Endometrium (tissue), 2 donors: ENCODE data around the gene SKAP1.
"Not testable (repeated sequence)": the region's sequence is repeated elsewhere in the genome, so short reads cannot be mapped to it uniquely, and the experiment has no call there.

Experiments
- FAIRE-seq: peaks from 2 replicates; lab custom pipeline; 2012; peaks lifted over from hg19 to GRCh38; lab: Jason Lieb, UNC
- donor health status: control.
- donor health status: control.

Gene SKAP1

DNA sequence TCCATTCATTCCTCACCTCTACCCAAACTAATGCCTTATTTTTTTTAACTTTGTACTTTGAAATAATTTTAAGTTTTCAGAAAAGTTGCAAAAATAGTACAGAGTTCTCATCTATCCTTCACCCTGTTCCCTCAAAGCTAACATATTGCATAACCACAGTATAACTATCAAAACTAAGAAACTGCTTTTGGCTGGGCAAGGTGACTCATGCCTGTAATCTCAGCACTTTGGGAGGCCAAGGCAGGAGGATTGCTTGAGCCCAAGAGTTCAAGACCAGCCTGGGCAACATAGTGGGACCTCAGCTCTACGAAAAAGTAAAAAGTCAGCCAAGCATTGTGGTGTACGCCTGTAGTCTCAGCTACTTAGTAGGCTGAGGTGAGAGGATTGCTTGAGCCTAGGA lies 147.7 kb downstream of the SKAP1 start:
- no peak for FAIRE-seq

DNA sequence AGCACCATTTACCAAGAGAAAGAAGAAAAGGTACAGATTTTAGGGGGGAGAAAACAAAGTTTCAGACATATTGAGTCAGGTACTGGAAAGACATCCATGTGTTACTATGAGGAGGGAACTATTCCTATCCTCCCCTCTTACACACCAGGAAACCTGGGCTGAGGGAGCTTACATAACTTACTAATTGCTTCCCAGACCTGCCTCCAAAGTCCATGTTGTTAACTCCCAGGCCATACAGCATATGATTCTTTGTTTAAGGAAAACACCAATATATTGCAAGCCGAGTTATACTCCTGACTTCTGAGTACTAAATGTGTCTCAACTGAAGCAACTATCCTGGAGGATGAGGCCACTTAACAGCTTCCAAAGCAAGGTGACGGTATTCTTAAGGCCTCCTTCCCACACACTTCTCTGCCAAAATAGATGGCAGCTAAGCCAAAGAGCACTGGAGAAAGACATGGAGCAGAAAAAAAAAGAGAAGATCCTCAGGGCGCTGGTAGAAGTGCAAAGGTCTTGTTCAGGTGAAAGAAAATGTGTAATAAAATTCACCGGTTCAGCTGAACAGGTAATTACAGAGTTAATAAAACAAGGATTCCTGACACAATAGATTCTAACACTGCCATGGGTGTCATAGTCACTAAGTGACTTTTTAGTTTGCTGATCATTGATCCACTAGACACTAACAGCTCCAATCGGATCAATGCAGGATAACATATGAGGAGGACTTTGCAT lies 151.1 kb downstream of the SKAP1 start:
- no peak for FAIRE-seq

DNA sequence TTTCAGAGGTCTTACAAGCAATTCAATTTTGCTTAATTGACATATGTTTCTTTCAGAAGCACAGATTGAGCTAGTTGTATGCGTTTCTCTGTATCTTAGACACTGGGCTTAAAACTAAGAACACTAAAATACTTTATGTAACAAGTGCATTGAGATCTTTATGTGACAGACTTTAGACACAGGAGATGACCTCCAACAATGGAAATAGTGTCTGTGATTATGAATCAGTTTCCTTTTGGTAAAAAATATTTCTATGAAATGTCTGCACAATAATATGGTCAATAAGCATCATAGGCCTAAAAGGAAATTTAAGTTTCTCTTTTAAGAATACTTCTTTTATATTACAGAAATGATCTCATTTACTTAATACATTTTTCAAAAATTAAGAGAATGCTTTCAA lies 153.2 kb downstream of the SKAP1 start:
- FAIRE-seq, result no peak

DNA sequence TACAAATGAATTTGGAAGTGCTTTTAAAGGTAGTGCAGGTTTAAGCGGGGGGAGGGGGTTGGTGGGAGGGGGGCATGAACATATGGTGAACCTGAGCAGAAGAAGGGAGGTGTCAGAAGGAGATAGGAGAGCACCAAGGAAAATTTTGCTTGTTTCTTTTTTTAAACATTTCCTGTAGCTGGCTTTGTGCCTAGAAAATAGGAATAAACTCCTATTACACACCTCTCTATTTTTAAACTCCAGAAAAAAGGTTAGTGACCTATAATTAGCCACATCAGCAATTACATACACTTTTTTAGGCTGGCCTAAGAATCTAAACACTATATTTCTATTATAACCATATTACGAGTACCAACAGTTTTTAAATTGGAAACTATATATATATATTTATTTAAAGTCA lies 159.1 kb downstream of the SKAP1 start:
- FAIRE-seq, result no peak

DNA sequence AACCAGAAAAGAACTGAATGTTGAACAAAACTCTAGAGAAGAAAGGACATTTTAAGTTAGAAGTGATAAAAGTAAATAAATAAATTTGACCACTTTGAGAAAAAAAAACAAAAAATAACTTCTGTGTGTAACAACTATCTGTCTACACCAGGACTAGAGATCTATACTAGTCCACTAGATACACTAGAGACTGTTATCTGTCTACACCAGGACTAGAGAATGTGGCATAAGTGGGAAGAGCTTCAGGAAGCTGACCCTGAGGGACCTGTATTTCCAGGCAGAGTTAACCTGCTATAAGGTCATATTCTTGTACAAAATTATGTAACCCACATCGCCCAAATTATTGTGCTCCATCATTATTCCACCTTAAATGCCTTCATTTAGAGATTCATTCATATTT lies 160.8 kb downstream of the SKAP1 start:
- no peak for FAIRE-seq

DNA sequence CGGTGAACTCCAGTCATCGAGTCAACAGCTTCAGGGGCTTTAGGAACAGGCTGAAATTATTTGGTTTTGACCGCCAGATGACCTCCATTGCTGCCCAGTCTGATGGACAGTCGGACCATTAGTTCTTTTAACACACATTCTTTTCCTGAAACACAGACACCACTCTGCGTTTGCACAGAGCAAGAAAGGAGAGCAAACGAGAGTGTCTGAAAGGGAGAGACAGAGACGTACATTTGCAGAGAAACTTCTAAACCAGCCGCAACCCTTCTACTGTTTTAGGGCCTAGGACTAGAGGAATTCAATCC lies 166.3 kb downstream of the SKAP1 start:
- no peak for FAIRE-seq

DNA sequence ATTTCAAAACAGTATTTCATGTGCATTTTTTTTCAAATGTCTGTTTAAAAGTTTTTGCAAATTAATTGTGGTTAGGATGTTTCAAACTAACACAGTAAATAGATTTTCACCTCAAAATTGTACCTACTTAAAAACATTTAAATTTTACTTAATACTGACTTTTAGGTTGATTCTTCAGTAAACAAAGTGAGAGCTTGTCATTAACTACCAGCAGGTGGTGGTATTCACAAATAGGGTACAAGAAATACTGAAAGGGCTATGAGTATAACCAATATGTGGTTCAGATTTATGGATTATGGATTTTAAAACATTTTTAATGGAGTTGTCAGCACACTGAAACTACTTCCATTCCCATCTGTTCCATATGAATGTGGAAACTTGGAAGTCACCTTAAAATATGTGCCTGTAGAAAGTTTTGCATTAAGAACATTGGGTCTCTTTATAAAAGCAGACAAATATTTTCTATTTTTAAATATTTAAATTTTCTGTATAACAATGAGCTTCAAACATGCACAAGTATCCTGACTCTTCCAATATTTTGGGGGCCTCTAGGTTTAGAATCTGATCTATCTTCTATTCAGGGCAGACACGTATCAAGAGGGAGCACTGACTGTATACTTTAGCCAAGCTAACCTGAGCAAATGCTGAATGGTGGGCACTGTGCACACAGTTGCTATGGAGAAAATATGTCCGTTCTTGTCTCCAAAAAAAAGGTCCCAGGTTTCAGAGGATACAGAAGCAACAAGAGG lies 166.9 kb downstream of the SKAP1 start:
- FAIRE-seq, result peak; percentile 53

DNA sequence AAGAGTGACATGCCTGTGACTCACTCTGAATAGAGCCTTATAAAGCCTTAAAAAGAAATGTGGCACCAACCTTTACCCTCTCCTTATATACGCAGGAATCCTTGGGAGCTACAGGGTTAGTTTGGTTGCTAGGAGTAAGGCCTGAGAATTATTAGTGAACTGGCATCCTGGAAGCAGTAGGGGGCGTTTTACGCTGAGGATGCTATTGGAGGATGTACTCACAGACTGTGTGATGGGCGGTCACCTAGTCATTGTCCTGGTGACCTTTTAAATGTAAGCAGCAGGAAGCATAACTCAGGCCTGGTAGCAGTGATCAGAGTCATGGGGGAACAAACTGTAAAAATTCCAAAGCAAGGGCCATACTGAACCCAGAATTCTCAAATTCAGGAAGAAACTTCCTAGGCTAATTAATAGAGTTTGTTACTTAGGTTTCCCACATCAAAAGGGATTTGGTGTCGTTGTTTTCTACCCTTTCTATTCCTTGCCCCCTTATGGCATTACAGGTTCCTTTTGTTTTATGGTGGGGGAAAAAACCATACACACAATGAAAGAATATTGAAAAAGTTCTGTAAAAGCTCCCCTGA lies 168.6 kb downstream of the SKAP1 start:
- no peak for FAIRE-seq

DNA sequence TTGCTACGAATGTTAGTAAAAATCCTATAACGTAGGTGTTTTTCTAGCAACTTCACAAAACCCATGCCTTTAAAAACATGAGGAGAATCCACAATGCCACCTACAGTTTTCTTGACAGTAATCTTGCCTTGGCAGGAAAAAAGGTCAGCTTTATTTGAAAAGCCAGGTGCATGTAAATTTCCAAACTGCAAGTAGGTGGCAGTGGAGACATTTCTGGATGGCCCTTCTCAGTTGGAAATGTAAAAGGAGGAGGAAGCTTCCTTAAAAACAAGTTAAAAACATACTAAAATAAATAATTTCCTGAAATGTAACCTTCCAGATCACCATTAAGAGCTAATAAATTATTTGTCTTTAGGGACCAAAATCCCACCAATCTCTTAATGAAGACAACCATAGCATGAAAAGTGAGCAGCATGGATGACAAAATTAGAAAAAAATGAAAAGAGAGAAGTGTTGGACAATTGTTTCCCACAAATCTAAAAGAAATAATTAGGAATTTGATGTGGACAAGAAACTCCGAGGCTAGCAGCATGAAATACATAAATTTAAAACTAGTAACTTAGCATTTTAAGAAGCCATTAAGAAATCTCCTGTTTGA lies 170.2 kb downstream of the SKAP1 start:
- peak; percentile 41 for FAIRE-seq

DNA sequence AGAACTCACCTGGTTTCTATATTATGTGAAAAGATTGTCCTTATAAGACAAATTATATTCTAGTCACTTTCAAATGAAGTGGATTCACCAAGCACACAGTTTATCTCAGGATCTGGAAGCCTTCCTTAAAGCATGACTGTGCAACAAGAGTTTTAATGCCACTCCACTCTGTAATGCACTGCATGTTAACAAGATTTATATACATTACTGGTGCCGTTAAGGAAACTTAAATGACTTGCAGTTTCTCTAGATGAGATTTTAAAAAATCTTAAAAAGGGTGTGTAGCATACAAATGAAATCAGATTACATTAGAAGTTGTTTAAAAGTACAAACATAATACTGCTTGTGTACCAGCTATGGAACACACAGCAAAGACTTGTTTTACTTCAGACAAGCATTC lies 171.7 kb downstream of the SKAP1 start:
- no peak for FAIRE-seq

DNA sequence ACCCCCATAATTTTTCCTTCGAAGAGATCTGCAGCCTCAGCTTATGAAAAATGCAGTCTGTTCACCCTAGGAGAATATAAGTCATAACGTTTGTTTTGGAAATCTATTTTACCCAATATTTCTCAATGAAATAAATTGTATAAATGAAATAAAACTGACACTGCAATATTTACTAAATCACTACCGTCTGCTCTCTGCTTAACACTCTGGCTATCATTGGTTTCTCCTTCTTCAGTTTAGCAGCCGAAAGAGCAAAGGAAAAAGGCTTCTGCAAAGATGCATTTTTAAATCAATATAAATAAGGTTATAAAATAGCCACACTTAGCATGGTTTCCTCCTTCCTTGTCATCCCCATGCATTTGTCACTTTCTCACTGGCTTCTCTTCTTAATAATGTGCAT lies 174.3 kb downstream of the SKAP1 start:
- FAIRE-seq, result no peak

DNA sequence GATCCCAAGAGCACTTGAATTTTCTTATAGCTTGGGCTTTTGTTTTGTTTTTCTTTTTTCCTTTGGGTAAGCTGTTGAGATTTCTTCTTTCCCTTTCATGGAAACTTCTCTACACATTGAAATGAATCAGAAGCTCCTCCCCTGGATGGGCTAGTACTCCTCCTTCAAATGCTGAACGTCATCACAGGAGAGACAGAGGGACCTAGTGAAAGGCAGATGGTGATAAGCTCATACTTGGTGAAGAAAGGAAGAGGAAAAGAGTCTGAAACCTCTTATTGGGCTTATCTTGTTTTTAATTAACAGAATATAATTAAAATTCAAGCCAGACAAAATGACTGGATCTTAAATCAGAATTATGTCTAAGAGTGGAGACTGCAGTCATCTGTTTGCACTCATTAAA lies 175.1 kb downstream of the SKAP1 start:
- FAIRE-seq, result no peak

DNA sequence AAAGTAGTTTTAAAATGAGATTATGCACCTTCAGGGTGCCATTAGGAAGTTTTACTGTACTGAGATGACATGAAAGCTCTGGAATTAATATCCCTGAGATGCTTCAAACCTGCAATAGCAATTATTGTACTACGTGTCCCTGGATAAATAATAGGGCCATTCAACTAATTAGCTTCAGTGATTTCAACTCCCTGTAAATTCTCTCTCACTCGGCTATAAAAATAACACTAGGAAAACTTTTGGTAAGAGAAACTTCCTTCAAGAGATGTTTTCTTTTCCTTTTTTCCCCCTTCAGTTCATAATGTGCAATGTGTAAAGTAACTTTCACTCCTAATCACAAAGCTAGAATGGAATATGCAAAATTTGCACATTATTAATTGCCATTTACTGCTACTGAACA lies 176.0 kb downstream of the SKAP1 start:
- FAIRE-seq, result no peak

DNA sequence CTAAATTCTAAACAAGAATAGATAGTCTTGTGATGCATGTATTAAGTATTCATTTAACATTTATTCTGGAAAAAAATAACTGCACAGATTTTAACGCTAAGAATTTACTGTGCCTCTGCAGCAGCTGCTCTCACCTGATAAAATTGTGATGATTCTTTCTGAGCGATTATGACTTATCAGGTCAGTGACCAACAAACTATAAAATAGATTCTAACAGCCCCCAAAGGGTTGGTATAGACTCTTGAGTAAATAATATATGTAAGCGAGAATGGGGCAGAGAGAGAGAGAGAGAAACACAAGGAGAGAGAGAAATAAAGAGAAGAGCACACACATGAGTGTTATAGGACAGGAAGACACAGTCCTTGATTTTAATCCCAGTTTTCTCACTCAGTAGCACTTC lies 178.1 kb downstream of the SKAP1 start:
- no peak for FAIRE-seq

DNA sequence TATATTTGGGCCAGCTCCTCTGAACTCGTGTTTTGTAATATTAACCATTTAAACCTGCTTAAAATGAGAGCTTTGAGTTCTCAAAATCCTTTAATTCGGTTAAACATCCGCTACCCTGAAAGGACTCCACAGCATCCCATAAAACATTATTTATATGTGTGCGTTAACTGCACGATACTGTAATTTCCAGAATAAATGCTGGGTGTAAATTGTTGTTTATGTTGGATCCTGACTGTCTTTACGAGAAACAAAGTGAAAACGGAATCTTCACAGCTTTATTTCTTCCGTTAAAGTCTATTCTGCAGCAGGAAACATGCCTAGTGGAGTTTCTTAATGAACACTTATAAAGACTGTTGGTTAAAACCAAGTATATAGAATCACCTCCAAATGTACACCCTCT lies 179.1 kb downstream of the SKAP1 start:
- no peak for FAIRE-seq

DNA sequence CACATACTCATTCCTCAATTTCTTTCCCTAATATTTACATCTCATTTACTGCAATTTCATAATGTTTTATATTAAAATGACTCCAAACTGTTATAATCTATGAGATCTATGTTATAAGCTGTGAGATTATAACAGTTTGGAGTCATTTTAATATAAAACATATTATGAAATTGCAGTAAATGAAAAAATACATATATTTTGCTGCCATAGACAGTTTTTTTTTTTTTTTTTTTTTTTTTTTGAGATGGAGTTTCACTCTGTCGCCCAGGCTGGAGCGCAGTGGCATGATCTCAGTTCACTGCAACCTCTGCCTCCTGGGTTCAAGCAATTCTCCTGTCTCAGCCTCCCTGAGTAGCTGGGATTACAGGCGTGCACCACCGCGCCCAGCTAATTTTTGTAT lies 180.0 kb downstream of the SKAP1 start:
- FAIRE-seq, result not testable (repeated sequence)

DNA sequence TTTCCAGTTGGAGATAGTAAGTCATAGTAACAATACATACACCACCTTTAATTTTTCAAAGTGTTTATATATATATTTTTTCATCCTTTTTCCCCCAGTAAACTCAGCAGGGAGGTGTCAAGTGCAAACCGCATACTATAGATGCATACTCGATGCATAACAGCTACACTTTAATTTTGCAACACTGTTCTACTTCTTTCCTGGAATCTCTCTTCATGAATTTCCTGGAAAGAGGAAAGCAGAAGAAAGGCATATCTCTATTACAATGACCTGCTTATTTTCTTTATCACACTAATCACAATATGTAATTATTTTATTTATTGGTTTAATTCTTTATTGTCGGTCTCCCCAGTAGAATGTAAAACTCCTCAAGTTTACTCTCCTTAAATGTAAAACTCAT lies 182.4 kb downstream of the SKAP1 start:
- no peak for FAIRE-seq

DNA sequence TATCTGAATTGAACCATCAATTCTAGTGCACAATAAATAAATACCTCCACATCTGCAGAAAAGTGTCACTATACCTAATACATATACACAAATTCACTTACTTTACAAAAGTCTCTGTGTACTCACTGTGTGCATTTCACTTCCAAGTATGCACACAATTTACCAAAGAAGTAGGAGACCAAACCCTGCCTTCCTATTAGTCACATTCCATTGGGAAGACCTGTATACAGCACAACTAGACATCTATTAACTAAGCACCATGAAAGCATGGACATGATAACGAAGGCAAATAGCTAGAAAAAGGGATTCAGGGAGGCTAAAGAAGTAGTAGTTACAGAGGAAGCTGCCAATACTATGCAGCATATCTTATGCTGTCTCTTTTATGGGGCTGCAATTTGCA lies 183.0 kb downstream of the SKAP1 start:
- no peak for FAIRE-seq

DNA sequence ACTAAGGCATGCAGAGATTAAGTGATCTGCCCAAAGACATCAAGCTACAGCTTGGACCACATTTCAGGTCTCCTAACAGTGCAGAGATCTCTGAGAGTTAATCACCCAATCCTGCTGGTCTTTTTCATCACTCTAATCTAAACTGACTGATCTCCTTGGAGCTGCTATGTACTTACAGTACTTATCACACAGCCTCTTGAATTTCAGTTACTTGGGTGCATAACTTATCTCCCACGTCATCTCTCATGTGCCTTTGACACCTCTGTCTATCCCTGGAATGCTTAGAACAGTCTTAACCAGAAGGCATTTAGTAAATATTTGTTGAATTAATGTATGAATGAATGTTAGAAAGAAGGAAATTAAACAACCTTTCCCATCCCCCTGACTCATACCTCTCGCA lies 183.4 kb downstream of the SKAP1 start:
- FAIRE-seq, result no peak

DNA sequence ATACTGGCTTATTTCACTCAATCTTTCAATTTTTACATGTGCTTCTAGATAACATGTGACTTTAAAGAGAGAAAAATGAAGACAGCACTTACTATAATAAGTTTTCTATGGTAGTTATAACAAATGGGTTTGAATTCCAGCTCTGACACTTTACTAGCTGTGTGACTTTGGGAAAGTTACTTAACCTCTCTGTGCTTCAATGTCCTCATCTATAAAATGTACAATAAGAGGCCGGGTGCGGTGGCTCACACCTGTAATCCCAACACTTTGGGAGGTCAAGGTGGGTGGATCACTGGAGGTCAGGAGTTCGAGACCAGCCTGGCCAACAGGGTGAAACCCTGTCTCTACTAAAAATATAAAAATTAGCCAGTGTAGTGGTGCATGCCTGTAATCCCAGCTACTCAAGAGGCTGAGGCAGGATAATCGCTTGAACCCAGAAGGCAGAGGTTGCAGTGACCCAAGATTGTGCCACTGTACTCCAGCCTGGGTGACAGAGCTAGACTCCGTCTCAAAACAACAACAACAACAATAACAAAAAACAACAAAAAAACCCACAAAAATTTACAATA lies 184.5 kb downstream of the SKAP1 start:
- FAIRE-seq, result not testable (repeated sequence)

DNA sequence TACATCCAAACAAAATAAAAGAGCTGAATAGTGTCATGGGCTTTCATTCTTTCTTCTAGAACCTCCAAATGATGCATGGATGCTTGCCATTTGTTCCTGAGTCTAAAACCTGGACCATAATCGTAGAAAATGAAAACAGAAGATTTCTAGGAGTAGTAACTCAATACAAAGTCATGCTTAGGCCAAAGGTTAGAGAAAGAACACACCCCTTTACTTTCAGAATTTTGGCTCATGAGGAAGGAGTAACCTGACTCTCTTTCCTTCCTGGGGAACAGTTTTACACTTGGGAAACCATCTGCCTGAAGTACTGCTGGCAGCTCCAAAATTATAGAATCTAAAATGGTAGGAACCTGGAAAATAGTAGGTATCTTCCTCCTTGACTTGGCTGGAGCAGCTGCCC lies 185.2 kb downstream of the SKAP1 start:
- no peak for FAIRE-seq

DNA sequence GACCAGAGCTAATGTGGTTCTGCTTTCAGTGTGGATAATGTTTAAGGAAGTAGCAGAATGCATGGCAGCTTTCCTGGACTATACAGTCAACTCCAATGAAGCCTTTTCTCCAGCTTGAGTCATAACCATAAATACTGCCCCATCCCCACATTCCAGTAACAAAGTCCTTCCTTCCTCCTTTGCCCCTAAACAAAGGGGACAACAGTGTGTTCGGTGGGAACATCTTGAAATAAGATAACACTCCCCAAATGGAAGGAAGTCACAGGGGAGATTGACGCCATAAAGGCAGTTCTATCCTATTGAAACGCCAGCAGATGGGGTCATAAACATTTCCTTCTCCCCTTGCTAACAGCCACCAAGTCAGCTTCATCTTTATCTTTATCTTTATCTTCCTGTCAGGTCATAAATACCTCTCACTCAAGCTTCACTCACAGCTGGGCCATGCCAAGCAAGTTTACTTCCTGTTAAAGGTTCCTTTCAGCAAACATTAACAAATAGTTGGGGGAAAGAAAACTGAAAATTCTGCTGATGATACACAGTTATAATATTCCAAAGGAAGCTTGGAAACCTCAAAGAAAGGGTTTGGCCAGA lies 185.8 kb downstream of the SKAP1 start:
- FAIRE-seq, result no peak
